RWPE2 (cell line): ENCODE results near the gene FOXE3.
"Not testable (repeated sequence)": the region's sequence is repeated elsewhere in the genome, so short reads cannot be mapped to it uniquely, and the experiment has no call there.

Experiments
- ATAC-seq: fragments of 200-7000 bp; cut with Tn5 transposase; 3 replicates; pipeline ENCODE4 v1.9.1; 2021; ENCODE audit warnings: low read depth
- DNase-seq: peaks from one replicate; pipeline ENCODE4 v3.0.0-alpha.2; 2020; ENCODE audit warnings: low spot score
- H3K27ac ChIP-seq: fragments of 450-650 bp; 2 replicates; pipeline ENCODE4 v1.5.1; 2017; ENCODE audit warnings: mild to moderate bottlenecking; ENCODE audit not compliant: poor library complexity, severe bottlenecking
- H3K27me3 ChIP-seq: fragments of 250-450 bp; sonication (Bioruptor Pico); 2 replicates; pipeline ENCODE4 v1.5.1; 2021; ENCODE audit warnings: mild to moderate bottlenecking, moderate library complexity; ENCODE audit not compliant: insufficient read depth, poor library complexity, severe bottlenecking
- H3K36me3 ChIP-seq: fragments of 250-450 bp; sonication (Bioruptor Pico); 2 replicates; pipeline ENCODE4 v1.5.1; 2020; ENCODE audit warnings: low read depth, mild to moderate bottlenecking, moderate library complexity
- H3K4me1 ChIP-seq: fragments of 250-450 bp; sonication (Bioruptor Pico); 2 replicates; pipeline ENCODE4 v1.5.1; 2021; ENCODE audit warnings: mild to moderate bottlenecking, moderate library complexity; ENCODE audit not compliant: insufficient read depth, poor library complexity, severe bottlenecking
- H3K4me3 ChIP-seq: fragments of 250-450 bp; sonication (Bioruptor Pico); 2 replicates; pipeline ENCODE4 v1.5.1; 2021; ENCODE audit warnings: mild to moderate bottlenecking, moderate library complexity; ENCODE audit not compliant: severe bottlenecking
- H3K9me3 ChIP-seq: fragments of 250-450 bp; sonication (Bioruptor Pico); 2 replicates; pipeline ENCODE4 v1.5.1; 2021; ENCODE audit warnings: mild to moderate bottlenecking, moderate library complexity; ENCODE audit not compliant: severe bottlenecking
- TF ChIP-seq, protein P1 (sequence below): fragments of 450-650 bp; IDR thresholded peaks from one replicate; pipeline ENCODE4 v1.5.1; 2017; ENCODE audit warnings: mild to moderate bottlenecking, moderate library complexity; ENCODE audit not compliant: poor library complexity, severe bottlenecking

FOXE3 gene

DNA sequence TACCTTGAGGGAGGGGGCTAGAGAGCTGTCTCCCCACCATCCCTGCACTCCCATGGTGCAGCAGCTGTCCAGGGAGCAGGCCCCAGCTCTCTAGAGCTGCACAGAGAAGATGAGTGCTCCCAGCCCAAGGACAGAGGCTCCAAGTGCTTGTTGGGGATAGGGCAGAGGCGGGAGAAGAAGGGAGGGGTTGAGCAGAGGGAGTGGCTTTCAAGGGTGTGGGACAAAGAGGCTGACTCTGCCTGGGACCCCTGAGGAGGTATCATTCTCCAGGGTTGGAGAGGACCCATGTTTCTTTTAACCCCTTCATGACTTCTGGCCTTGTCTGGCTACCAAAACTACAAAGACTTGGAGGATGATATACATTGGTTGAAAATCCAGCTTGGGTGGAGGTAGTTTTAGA, 36.3 kb downstream of the FOXE3 start:
- no peaks in the 10 kb centered on the region for H3K36me3 ChIP-seq
- H3K27ac ChIP-seq, result no peak overlapping the region
- H3K4me3 ChIP-seq, result no peak overlapping the region
- DNase-seq, result no peak
- no peaks in the 10 kb centered on the region for H3K9me3 ChIP-seq
- no peak for ATAC-seq
- TF ChIP-seq, protein P1, sequence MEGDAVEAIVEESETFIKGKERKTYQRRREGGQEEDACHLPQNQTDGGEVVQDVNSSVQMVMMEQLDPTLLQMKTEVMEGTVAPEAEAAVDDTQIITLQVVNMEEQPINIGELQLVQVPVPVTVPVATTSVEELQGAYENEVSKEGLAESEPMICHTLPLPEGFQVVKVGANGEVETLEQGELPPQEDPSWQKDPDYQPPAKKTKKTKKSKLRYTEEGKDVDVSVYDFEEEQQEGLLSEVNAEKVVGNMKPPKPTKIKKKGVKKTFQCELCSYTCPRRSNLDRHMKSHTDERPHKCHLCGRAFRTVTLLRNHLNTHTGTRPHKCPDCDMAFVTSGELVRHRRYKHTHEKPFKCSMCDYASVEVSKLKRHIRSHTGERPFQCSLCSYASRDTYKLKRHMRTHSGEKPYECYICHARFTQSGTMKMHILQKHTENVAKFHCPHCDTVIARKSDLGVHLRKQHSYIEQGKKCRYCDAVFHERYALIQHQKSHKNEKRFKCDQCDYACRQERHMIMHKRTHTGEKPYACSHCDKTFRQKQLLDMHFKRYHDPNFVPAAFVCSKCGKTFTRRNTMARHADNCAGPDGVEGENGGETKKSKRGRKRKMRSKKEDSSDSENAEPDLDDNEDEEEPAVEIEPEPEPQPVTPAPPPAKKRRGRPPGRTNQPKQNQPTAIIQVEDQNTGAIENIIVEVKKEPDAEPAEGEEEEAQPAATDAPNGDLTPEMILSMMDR, result no peak
- no peaks in the 10 kb centered on the region for H3K4me1 ChIP-seq
- peaks cover 30% of the 10 kb centered on the region for H3K27me3 ChIP-seq

DNA sequence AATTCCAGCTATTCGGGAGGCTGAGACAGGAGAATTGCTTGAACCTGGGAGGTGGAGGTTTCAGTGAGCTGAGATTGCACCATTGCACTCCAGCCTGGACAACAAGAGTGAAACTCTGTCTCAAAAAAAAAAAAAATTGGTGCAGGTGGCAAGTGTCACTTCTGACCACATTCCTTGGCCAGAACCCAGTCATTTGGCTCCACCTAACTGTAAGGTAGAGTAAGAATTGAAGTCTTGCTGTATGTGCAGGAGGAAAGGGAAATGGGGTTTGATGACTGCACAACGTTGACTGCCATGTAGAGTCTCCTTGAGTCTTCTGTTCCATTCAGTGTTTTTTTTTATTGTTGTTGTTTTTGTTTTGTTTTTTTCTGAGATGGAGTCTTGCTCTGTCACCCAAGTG, 37.8 kb downstream of the FOXE3 start:
- H3K36me3 ChIP-seq, ATAC-seq, DNase-seq, H3K4me3 ChIP-seq, H3K4me1 ChIP-seq, H3K27ac ChIP-seq, H3K9me3 ChIP-seq: not testable (repeated sequence)
- H3K27me3 ChIP-seq, result peaks cover 15% of the 10 kb centered on the region

DNA sequence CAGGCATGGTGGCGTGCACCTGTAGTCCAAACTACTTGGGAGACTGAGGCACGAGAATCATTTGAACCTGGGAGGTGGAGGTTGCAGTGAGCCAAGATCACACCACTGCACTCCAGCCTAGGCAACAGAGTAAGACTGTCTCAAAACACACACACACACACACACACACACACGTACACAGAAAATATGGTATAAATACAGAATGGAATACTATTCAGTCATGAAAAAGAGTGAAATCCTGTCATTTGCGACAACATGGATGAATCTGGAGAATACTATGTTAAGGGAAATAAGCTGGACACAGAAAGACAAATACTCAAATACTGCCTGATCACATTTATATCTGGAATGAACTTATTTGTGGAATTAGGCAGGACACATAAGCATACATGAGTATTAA, 40.2 kb downstream of the FOXE3 start:
- DNase-seq (no peak), ATAC-seq (no peak)
- H3K9me3 ChIP-seq, result no peaks in the 10 kb centered on the region
- H3K27ac ChIP-seq, result no peak overlapping the region
- H3K4me3 ChIP-seq, result no peak overlapping the region
- no peaks in the 10 kb centered on the region for H3K36me3 ChIP-seq
- TF ChIP-seq, protein P1, result no peak
- no peaks in the 10 kb centered on the region for H3K4me1 ChIP-seq
- H3K27me3 ChIP-seq, result peaks cover 16% of the 10 kb centered on the region

DNA sequence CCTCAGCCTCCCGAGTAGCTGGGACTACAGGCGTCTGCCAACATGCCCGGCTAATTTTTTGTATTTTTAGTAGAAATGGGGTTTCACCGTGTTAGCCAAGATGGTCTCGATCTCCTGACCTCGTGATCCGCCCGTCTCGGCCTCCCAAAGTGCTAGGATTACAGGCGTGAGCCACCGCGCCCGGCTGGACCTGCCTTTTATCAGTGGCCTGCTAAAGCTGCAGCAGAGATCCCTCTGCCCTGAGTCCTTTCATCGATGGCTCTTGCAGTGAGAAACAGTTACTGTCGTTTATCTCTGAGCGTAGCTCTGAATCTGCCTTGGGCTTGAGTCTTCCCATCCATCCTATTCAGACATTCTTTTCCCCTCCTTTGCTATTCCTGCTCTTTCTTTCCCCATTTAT, 41.5 kb downstream of the FOXE3 start:
- ATAC-seq, H3K4me3 ChIP-seq, H3K9me3 ChIP-seq, H3K4me1 ChIP-seq, DNase-seq, H3K27ac ChIP-seq, H3K36me3 ChIP-seq: not testable (repeated sequence)
- peaks cover 20% of the 10 kb centered on the region for H3K27me3 ChIP-seq

DNA sequence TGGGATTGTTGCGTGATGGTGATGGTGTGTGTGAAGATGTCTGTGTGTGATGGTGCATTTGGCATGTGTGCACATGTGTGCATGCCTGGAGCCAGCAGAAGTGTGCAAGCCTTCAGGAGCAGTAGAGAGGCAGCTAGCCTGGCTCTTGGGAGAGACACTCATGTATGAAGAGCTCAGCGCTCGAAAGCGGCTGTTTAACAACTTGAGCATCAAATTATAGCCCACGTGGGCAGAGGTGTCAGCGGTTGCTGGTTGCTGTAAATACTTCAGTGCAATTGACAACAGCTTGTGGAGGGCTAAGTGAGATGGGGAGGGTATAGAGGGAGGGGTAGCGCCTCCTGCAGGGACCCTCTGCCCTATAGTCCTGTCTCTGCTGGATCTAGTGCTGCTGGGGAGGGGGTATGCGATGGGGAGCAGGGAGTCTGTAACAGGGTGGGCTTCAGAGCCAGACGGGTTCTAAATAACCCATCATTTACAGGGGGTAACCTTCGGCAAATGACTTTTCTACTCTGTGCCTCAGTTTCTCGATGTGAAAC, 43.2 kb downstream of the FOXE3 start:
- DNase-seq (no peak), ATAC-seq (no peak)
- Histone ChIP-seq H3K27me3 (peaks cover 20% of the 10 kb centered on the region), H3K4me3 (no peak overlapping the region), H3K36me3 (no peaks in the 10 kb centered on the region), H3K4me1 (no peaks in the 10 kb centered on the region), H3K27ac (no peak overlapping the region), H3K9me3 (no peaks in the 10 kb centered on the region)
- TF ChIP-seq, protein P1, result no peak

DNA sequence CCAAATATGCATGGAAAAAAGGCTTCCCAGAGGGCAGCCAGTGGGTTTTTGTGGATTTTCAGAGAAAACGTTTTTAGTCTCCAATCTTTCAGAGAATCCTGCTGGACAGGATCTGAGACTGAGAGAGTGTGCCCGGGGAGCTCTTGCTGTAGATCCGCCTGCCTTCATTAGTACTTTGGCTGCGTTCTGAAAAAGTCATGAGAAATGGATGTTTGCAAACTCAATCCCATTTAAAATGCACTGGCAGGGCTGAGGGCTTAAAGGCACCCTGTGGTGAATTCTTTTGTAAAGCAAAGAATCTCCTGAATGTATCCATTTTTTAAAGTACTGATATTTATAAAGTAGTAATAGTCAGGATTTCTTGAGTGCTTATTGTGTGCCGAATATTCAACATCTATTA, 44.0 kb downstream of the FOXE3 start:
- ATAC-seq, result no peak
- no peak for DNase-seq
- no peaks in the 10 kb centered on the region for H3K9me3 ChIP-seq
- H3K4me3 ChIP-seq, result no peak overlapping the region
- H3K27me3 ChIP-seq, result peaks cover 20% of the 10 kb centered on the region
- H3K36me3 ChIP-seq, result no peaks in the 10 kb centered on the region
- no peaks in the 10 kb centered on the region for H3K4me1 ChIP-seq
- no peak overlapping the region for H3K27ac ChIP-seq
- TF ChIP-seq, protein P1, result no peak
